HG03571 (cell line): ENCODE data around the gene MAP3K3.

Experiments used
- ATAC-seq: cut with Tn5 transposase; IDR thresholded peaks from one replicate; pipeline ENCODE4 v1.9.1; 2021; ENCODE audit not compliant: unreplicated experiment

MAP3K3 gene

DNA sequence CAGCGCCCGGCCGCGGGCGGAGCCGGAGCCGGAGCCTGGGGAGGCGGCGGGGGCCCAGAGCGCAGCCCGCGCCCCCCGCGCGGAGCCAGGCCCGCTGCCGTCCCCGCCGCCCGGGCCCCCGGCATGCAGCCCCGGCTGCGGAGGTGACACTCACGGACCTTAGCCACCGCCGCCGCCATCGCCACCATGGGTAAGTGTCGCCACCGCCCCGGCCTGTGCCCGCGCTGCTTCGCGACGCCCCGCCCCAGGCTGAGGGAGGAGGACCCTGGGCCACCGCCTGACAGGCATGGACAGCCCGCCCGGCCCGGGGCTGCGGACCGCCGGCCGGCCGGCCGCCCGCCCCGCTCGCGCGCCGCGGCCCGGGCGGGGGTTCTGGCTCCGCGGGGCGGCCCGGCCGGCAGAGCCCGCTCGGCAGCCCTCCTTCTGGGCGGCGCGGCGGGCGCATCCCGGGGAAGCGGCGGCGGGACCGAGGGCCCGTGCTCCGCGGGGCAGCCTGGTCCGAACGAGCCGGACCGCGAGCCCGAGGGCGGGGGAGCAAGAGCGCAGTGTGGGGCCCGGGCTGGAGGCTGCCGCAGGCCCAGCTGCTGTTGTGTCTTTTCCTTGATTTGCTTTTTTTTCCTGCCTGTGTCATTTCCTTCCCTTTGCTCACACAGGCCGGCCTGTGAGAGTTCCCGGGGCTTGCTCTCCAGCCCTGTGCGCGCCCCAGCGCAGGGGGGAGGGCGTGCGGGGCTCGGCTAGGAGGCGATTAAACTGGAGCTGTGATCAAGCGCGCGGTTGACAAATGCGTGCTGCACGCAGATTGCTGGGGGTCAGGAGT, 565 bp downstream of the MAP3K3 start:
- peak; percentile 19 for ATAC-seq

DNA sequence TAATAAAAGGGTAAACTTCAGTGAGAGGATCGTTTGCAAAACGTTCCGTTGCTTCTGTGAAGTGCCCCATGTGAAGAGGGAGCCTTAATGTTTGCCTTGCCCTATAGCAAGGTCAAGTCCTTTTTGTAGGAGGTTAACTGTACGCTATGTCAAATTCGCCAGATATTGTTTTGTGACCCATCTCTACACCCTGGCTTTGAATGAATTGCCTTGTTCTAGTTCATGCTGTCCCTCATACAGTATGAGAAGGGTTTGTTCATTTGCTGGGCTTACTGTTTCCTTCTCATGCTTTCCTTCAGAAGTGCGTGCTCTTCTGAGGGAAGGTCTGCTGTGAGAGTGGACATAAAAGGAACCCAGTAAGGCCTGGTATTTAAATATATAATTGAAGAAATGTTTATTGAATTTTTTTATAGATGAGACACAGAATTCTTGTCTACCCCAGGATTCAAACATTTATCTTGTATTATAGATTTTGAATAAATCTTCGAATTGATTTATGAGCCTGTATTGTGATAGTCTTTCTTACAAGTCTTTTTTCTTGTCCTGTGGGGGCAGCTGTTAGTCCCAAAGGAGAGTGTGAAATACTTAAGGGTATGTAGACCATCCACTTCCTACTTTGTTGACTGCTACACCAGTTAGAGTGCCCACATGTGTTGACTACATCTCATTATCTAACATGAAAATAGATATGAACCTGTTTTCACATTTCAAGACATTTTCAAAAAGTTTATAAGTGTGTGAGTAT, 1.7 kb downstream of the MAP3K3 start:
- no peak for ATAC-seq

DNA sequence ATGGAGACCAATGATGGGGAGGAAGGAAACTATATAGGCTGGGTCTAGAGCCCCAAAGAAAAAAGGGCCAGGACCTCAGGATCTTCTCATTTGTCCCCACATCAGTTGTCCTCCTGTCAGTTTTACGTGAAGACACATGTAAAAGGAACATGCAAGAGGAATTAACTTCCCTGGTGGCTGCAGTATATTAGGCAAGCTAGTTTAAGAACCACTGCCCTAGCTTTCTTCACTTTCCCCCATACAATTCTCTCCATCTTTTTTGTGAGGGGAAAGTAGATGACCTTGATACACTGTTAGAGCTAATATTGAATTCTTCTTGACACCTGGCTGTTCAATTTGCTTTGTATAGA, 2.3 kb downstream of the MAP3K3 start:
- no peak for ATAC-seq

DNA sequence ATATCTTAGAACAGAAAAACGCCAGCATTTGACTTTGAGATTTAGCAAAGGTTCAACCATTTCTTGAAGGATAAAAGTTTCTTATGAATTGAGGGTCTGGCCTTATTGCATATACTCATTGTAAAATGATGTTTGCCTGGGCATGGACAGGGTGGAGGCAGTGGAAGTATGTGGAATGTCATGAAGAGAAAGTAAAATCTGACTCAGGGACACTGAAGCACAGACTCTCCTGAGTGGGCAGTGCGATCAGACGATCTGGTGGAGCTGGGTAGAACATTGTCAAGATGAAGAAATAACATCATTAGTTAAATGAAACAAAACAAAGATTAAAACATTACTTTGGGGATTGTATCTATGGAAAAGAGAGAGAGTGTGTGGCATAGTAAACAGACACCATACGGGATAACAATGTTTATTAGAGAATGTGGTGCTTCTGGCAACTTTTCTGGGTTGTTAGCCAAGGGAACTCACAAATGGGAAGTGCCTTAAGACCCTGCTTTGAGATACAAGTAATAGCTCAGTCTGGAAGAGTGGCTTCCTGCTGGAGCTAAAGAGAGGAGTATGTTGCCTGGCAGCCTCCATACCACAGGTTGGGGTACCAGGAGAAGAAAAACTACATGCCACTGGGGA, 4.4 kb downstream of the MAP3K3 start:
- ATAC-seq, result no peak

DNA sequence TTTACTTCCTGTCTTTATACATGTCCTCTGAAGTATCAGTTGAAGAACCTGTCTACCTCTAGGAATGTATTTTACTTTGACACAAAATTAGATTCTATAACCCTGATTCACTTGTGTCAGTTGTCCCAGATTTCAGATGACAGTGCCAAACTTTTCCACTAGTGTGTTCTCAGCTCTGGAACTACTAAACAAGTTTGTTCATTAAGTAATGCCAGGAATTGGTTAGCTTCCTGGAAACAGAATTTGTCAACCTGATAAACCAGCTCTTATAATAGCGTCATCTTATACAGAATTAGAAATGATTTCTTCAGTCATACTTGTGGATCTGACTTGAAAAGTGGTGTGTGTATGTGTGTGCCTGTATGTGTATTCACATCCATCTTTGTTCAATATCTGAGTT, 7.4 kb downstream of the MAP3K3 start:
- no peak for ATAC-seq

DNA sequence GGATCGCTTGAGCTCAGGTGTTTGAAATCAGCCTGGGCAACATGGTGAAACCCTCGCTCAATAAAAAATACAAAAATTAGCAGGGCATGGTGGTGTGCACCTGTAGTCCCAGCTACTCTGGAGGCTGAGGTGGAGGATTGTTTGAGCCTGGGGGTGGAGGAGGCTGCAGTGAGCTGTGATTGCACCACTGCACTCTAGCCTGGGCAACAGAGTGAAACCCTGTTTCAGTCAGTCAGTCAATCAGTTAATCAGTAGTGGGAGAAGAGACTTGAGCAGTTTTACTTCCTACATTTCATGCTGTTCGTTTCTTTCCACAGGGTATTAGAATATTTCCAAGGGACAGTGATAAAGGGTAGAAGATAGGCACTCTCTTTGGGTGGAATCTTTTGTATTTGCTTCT, 8.8 kb downstream of the MAP3K3 start:
- no peak for ATAC-seq

DNA sequence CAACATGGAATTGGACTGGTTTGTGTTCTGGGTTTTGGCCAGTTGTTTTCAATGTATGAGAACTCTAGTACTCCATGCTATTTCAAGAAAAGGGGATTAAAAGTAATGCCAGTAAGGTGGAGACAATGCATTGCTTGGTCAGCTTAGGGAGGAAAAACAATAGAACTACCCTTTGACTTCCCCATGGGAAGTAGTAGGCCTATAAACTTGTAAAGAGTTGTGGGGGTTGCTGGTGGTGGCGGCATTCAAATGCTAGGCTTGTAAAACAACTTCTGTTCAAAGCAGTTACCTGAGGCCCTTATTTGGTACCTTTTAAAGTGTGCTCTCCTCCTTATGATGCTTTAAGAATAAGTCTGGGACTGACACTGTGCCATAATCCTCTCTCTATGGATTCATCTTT, 9.4 kb downstream of the MAP3K3 start:
- no peak for ATAC-seq

DNA sequence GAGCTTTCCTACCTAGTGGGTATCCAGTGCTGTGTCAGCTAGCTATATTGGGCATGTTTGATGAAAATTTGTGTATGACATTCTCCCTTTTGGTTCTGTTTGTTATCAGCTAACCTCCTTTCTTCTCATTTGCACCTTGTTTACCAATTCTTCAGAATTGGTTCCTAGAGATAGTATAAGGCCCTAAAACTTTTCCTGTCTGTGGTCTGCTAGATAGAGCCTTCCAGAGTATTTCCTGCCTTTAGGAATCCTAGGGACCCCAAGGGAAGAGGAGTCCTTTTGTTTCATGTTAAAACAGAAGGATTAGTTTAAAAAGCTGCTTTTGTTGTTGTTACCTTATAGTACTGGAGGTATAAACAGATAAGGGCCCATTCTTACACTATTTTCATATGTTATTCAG, 11.5 kb downstream of the MAP3K3 start:
- ATAC-seq, result no peak

DNA sequence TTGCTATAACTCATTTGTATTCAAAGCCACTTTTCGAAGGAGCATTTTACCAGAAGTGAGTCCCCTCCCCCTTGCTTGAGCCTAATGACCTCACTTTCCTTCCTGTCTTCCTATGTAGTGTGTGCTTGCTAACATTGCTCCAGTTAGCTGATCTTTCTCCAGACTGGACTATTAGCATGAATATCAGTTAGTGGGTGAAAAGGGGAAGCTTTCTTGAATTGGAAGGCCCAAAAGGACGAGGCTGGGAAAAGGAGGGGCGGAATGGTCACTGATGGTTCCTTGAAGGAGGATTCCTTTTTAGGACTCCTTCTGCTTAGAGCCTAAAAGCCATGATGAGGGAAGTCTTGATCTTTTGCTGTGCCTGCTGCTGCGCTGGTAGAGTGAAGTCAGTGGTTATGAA, 11.9 kb downstream of the MAP3K3 start:
- ATAC-seq, result no peak

DNA sequence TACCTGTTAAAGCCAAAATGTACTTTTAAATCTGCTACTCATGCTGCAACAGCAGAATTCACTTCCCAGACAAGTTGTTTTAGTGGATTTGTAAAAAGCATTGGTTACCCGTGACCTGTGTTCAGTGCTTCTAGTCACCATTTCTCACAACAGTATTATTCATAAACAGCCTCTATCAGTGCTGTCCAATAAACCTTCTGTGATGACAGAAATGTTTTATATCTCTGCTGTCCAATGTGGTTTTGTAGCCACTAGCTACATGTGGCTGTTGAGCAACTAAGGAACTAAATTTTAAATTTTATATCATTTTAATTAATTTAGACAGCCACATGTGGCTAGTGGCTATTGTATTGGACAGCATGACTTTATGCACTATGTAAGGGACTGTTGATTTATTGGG, 12.6 kb downstream of the MAP3K3 start:
- ATAC-seq, result no peak

DNA sequence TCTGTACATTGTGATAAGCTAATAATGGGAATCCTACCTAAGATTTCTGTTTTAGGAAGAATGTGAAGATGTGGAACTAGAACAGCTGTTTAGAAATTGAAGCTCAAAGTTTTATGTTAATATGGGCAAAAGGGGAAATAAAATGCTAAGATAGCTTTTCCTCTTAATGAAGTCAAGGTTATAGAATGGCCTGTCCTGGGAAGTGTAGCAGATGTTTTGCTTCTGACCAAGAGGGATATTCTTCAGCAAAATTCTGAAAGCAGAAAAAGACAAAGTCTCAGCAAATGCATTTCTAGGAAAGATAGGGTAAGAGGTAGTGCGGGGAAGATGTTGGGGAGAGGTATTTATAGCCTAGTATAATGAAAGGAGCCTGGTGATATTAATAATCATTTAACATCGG, 13.1 kb downstream of the MAP3K3 start:
- no peak for ATAC-seq

DNA sequence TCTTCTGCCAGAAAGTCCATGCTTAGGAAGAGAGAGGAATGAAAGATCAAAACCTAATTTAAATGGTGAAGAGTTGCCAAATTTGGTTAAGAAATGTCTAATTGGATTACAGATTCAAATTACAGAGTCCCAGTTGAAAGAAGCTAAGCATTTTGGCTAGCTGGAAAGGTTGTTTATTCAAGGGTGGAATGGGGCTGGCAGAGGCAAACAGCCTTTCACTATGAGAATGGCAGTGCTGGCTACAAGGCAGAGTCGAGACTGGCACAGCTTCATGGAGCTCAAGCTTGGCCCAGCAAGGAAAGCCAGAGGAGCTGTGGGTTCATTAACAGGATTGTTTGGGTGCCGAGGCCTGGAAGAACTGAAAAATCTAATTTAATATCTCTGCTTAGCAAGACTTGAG, 13.6 kb downstream of the MAP3K3 start:
- ATAC-seq, result no peak

DNA sequence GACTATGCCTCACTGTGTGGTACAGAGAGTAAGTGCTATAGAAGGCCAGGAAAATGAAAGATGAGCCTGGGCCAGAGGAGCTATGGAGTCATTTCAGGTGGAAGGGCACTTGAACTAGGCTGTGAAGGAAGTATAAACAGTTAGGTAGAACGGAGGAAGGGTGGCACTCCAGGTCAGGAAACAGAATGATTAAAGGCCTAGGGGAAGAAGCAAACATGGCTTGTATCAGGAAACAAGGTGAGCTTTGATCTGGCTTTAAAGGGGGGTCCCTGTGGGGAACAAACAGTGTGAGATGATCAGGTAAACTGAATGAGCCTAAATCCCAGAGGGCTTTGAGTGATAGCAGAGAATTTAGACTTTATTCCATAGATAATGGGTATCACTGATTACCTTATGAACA, 16.9 kb downstream of the MAP3K3 start:
- ATAC-seq, result no peak

DNA sequence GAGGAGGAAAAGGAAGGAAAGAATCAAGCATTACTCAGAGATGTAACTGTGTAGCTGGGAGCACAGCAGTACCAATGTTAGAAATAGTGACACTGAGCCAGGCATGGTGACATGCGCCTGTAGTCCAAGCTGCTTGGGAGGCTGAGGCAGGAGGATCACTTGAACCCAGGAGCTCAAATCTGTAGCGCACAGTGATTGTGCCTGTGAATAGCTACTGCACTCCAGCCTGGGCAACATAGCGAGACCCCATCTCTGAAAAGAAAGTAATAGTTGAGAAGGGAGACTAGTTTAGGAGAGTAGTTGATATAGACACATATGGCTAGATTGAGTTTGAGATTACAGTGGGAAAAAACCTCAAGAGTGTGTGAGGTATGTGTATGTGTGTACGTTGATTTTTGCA, 17.8 kb downstream of the MAP3K3 start:
- no peak for ATAC-seq

DNA sequence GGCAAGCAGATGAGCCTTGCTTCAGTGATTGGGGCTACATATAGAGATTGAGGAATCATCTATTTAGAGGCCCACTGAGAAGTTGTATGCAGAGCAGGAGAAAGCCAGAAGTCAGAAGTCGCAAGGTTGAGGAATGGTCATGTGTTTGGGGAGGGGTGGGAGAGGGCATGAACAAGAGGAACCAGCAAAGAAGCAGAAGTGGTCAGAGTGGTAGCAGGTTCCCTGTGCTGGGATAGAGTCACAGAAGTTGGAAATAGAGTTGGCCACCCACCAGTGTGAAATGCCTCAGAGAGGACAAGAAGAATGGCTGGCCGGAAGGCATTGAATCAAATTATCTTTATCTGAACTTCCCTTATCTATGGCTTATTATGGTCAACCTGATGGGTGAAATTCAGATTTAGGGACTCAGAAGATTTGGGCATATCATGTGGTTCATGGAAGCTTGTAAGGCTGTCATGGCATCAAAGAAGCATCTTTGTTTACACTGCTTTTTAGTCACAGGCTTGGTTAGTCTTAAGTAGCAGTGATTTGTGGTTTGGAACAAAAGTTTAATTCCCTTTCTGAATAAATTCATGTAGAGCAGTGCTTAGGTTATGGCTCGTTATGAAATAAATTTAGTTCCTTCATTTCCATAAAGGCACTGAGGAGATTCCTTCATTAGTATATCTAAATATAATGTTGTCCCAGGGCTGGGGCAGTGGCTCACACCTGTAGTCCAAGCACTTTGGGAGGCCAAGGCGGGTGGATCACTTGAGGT, 19.7 kb downstream of the MAP3K3 start:
- no peak for ATAC-seq

DNA sequence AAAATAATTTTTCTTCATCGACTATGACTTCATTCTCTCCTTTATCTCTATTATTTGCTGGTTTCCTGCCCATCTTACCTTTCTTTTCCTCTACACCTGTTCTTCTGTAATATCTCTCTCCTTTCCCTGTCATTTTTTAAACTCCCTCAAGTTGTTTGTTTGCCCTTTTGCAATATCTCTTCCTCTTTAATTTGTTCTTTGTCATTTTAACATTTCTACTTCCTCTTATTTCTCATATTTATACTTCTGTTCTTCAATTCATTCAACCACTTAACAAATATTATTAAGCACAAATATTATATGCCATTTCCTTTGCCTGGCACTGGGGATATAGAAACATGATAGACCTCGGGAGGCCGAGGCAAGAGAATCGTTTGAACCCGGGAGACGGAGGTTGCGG, 22.6 kb downstream of the MAP3K3 start:
- no peak for ATAC-seq

DNA sequence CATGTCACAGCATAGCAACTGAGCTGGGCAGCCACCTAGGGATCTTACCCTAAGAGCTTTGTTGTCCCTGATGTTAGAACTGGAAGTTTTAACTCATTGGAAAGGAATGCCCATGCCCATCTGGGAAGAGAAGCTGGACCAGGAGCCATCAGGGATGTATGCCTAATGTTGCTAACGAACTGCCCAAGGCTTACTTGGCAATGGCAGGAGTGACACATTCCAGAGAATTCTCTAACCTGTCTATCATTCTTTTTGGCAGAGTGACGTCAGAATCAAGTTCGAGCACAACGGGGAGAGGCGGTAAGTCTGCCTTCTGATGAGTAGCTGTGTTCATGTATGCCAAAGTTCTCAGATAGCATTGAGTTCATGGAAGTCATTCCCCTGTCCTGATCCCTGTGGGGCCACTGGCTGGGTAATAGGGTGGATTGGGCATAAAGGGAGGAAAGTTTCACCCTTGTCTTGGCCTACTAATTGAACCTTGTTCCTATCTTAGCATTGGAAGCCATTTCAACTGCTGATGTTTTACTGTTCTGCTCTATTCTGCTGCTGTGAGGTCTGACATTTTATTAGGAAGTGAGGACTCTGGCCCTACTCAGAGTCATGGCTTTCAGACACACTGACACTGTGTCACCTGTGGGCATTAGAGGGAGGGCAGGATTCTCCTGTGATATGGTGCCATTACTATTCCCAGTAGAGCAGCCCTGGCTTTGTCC, 23.7 kb downstream of the MAP3K3 start:
- peak; percentile 51 for ATAC-seq

DNA sequence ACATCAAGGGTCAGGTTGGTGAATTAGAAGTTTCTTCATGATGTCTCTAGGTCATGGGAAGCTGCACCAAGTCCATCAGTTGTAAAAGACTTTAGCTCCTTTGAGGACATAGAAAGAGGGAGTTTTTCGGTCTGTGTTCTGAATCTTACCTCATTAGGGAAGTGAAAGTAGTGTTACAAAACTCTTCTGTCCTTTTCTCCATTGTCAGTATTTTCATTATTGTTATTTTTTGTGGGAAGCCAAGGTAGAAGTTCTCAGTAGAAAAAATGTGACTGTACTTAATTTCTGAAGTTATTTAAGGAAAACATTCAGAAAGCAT, 24.2 kb downstream of the MAP3K3 start:
- peak; percentile 80 for ATAC-seq

DNA sequence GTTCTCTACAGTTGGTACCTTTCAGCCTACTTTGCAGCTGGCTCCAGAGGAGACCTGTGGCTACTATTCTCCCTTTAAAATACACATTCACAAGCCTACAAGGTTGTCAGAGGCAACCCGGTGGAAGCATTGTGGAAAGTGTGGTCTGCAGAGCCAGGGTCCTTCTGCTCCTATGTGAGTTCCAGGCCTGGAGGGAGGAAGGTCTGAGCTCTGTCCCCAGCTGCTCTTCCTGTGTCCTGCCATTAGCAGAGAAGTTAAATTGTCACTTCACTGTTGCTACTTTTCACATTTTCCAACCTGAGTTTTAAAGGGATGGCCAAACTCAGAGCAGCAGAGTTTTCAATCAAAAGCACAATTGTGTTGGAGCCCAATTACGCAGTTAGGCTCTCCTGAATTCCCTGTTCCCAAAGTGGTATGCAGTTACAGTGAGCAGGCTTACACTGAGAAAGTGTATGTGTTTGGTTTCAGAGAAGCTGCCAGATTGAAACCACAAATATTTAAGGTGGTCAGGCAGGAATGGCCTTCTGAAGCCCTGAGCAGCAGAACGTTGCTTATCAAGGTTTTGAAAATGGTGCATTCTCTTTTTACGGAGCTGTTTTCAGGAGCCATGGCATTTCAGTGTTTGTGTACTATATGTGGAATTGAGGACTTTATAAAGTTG, 25.0 kb downstream of the MAP3K3 start:
- ATAC-seq, result no peak

DNA sequence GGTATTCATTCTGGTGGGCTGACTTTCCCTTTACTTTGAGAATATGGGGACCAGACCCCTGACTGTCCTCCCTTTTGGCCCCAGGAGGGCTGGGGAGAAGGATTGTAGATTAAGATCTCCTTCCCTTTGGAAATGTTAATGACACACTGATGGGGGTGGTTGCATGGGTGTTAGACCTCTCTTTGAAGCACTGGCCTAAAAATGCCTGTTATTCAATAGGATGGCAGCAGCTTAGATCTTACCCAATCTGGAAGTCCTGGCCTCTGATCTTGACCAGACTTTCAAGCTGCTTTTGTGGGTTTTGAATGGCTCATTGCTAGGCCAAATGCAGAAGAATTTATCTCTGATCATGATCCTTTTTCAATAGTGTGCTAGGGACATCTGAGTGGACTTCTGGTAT, 25.7 kb downstream of the MAP3K3 start:
- no peak for ATAC-seq

DNA sequence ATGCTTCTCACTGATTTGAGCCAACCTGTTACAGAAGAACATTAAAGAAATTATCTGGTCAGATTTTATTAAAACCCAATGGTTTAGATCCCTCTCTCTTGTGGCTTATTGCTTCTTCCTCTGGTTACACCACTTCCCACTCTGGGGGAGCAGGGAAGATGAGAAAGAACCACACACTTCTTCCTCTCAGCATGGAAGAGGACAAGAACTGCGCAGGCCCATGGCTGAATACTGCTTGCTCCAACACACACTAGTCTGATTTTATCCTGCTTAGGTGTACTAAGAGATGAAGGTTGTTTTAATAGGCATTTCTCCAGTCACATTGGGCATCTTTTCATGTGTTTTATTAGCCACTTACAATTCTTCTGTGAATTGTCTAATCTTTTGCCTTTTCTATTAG, 27.6 kb downstream of the MAP3K3 start:
- no peak for ATAC-seq
